MCF 10A (cell line): ENCODE results near the gene TMCC1. TPM values are rescaled to one million over a fixed set of nuclear protein-coding genes. Genes with fewer than 3 reads are reported as not detected.
A peak's percentile ranks its signal among the peaks of the same experiment; 100 is the strongest.

Experiments
- BruUV-seq: library from RNA; stranded (reverse); fragments of 400-500 nt; replicated peaks from 2 replicates; lab custom pipeline; 2021; lab: Mats Ljungman, UMichigan
- CTCF ChIA-PET: fragments of 300-600 bp; sonication (Branson Sonifier 250); formaldehyde crosslinking; extraction: SDS; loops from one replicate; lab custom pipeline; 2021; ENCODE audit warnings: antibody characterized with exemption, inconsistent platforms; lab: Yijun Ruan, JAX
- POLR2A ChIA-PET: fragments of 300-600, 350-650 bp; sonication (Branson Sonifier 250); formaldehyde crosslinking; extraction: SDS; loops from one replicate; lab custom pipeline; 2020; ENCODE audit warnings: antibody characterized with exemption, inconsistent platforms; lab: Yijun Ruan, JAX
- DNase-seq: peaks from one replicate; pipeline ENCODE4 v3.0.0-alpha.2; 2018; ENCODE audit not compliant: unreplicated experiment
- H3K27ac Mint-ChIP-seq: one replicate; pipeline ENCODE4 v1.8.0; 2022; ENCODE audit warnings: mild to moderate bottlenecking, low read depth, mixed read lengths; ENCODE audit not compliant: unreplicated experiment
- H3K27me3 Mint-ChIP-seq: one replicate; pipeline ENCODE4 v1.8.0; 2022; ENCODE audit warnings: mixed read lengths; ENCODE audit not compliant: insufficient read depth, unreplicated experiment
- H3K36me3 Mint-ChIP-seq: one replicate; pipeline ENCODE4 v1.8.0; 2022; ENCODE audit warnings: mild to moderate bottlenecking, moderate library complexity, mixed read lengths; ENCODE audit not compliant: insufficient read depth, unreplicated experiment
- H3K4me1 Mint-ChIP-seq: one replicate; pipeline ENCODE4 v1.8.0; 2022; ENCODE audit warnings: mixed read lengths; ENCODE audit not compliant: insufficient read depth, unreplicated experiment
- H3K4me3 Mint-ChIP-seq: one replicate; pipeline ENCODE4 v1.8.0; 2022; ENCODE audit warnings: mild to moderate bottlenecking, moderate library complexity, mixed read lengths; ENCODE audit not compliant: unreplicated experiment
- H3K9me3 Mint-ChIP-seq: one replicate; pipeline ENCODE4 v1.8.0; 2022; ENCODE audit warnings: mixed read lengths; ENCODE audit not compliant: unreplicated experiment
- CTCF ChIP-seq: fragments of 200-600 bp; IDR thresholded peaks from one replicate; pipeline ENCODE4 v1.8.0; 2022; ENCODE audit warnings: antibody characterized with exemption, mild to moderate bottlenecking; ENCODE audit not compliant: unreplicated experiment
- intact Hi-C: fragments of 100-400 bp; cut with micrococcal nuclease; formaldehyde crosslinking; loops from 2 replicates; pipeline ENCODE4 v1.14.1; 2022
- total RNA-seq: library from RNA; stranded (reverse); gene quantifications from 2 replicates; pipeline ENCODE4 v1.2.3, GENCODE V29; 2022

The TMCC1 gene
- total RNA-seq, 1 experiment from 2014 or later: 31.2 TPM

- Mint-ChIP-seq H3K36me3 (peaks cover 9% of the 10 kb centered on the region), H3K9me3 (peaks cover 3% of the 10 kb centered on the region), H3K4me1 (peaks cover 17% of the 10 kb centered on the region), H3K27me3 (no peaks in the 10 kb centered on the region), H3K27ac (no peak overlapping the region), H3K4me3 (peak overlapping the region; percentile 42)
- peak; percentile 81 for TF ChIP-seq CTCF
- ChIA-PET POLR2A (no interaction called here), CTCF (interaction anchor here (0.5 to 3.4 kb wide), 44 partner anchors 8 to 1055 kb away, joined by 3 to 33 read pairs (median 4); no protein-coding TSS in a partner anchor)
- BruUV-seq: no TSS peak
- intact Hi-C loops: loop anchor here (1.0 to 5.0 kb wide), 4 partner anchors 105 to 552 kb away; no protein-coding TSS in a partner anchor
- DNase-seq: peak; percentile 51
Measured at GRCh38 chr3:129934234-129935123, 41.0 kb upstream of the TMCC1 start.

- no TSS peak for BruUV-seq
- CTCF ChIA-PET: interaction anchor here (0.5 to 3.4 kb wide), 30 partner anchors 9 to 1099 kb away, joined by 3 to 33 read pairs (median 4); no protein-coding TSS in a partner anchor
- peaks cover 9% of the 10 kb centered on the region for H3K36me3 Mint-ChIP-seq
Measured at GRCh38 chr3:129933471-129933870, 40.0 kb upstream of the TMCC1 start.

GRCh38 chr3:129929383-129929782 is 35.9 kb upstream of the TMCC1 start:
- H3K27me3 Mint-ChIP-seq: no peaks in the 10 kb centered on the region
- BruUV-seq: no TSS peak
- no peaks in the 10 kb centered on the region for H3K36me3 Mint-ChIP-seq
- H3K9me3 Mint-ChIP-seq: peaks cover 14% of the 10 kb centered on the region
- ChIA-PET POLR2A (no interaction called here), CTCF (interaction anchor here (0.6 to 1.0 kb wide), 4 partner anchors 16 to 546 kb away, joined by 3 read pairs; no protein-coding TSS in a partner anchor)
- TF ChIP-seq CTCF: no peak
- DNase-seq: no peak
- no peak overlapping the region for H3K27ac Mint-ChIP-seq
- H3K4me3 Mint-ChIP-seq: no peak overlapping the region
- intact Hi-C loops: no loop called here
- peaks cover 2% of the 10 kb centered on the region for H3K4me1 Mint-ChIP-seq

More at GRCh38 chr3:129933471-129933870, 40.0 kb upstream of the TMCC1 start:
- H3K9me3 Mint-ChIP-seq: peaks cover 7% of the 10 kb centered on the region
- no peak overlapping the region for H3K4me3 Mint-ChIP-seq
- DNase-seq: no peak
- POLR2A ChIA-PET: no interaction called here
- intact Hi-C loops: loop anchor here (5.0 kb wide), 1 partner anchor 551 kb away; no protein-coding TSS in a partner anchor
- no peaks in the 10 kb centered on the region for H3K27me3 Mint-ChIP-seq
- TF ChIP-seq CTCF: no peak
- H3K27ac Mint-ChIP-seq: no peak overlapping the region
- H3K4me1 Mint-ChIP-seq: peaks cover 17% of the 10 kb centered on the region

- ChIA-PET POLR2A (no interaction called here), CTCF (interaction anchor here (0.6 to 5.9 kb wide), 4 partner anchors 8 to 275 kb away, joined by 3 to 33 read pairs (median 4); no protein-coding TSS in a partner anchor)
- Mint-ChIP-seq H3K36me3 (no peaks in the 10 kb centered on the region), H3K4me1 (no peaks in the 10 kb centered on the region), H3K27ac (no peak overlapping the region), H3K9me3 (peaks cover 14% of the 10 kb centered on the region), H3K4me3 (no peak overlapping the region), H3K27me3 (no peaks in the 10 kb centered on the region)
- TF ChIP-seq CTCF: no peak
- BruUV-seq: no TSS peak
- intact Hi-C loops: no loop called here
- DNase-seq: no peak
Measured at GRCh38 chr3:129927072-129927471, 33.6 kb upstream of the TMCC1 start.
